ENCODE measurements around the gene POLR1B.

- TF ChIP-seq CTCF (conservative IDR thresholded peaks at IDR 0.05) (no peak), EZH2 (IDR thresholded peaks at IDR 0.05; ENCODE audit: low read depth) (no peak)
Observed at GRCh38 chr2:112621790-112622527, 79.7 kb downstream of the POLR1B start.

Measured in PC-9 (cell line).